GM12878 (cell line): ENCODE data around the gene DIO1. TPM values are rescaled to one million over a fixed set of nuclear protein-coding genes. Genes with fewer than 3 reads are reported as not detected.

Experiments used
- ATAC-seq: fragments of 200-7000 bp; cut with Tn5 transposase; 3 replicates; pipeline ENCODE4 v1.9.1; 2020; ENCODE audit warnings: mild to moderate bottlenecking, moderate library complexity
- BruUV-seq: library from RNA; stranded (reverse); fragments of 400-500 nt; replicated peaks from 2 replicates; lab custom pipeline; 2021; lab: Mats Ljungman, UMichigan
- CTCF ChIA-PET: fragments of 300-600 bp; sonication (Branson Sonifier 250); formaldehyde crosslinking; extraction: SDS; loops from one replicate; lab custom pipeline; 2021; ENCODE audit warnings: inconsistent platforms; lab: Yijun Ruan, JAX
- POLR2A ChIA-PET: fragments of 350-600 bp; formaldehyde crosslinking; extraction: SDS; loops from one replicate; lab custom pipeline; 2021; ENCODE audit warnings: inconsistent platforms; lab: Charles Lee
- RAD21 ChIA-PET: fragments of 300-600 bp; sonication (Branson Sonifier 250); formaldehyde crosslinking; loops from one replicate; lab custom pipeline; 2023; ENCODE audit warnings: antibody characterized with exemption; ENCODE audit not compliant: unreplicated experiment; lab: Charles Lee
- SMC1A ChIA-PET: fragments of 300-600 bp; sonication (Branson Sonifier 250); formaldehyde crosslinking; loops from one replicate; lab custom pipeline; 2023; ENCODE audit not compliant: unreplicated experiment, uncharacterized antibody; lab: Charles Lee
- DNase-seq: peaks from one replicate; pipeline ENCODE4 v3.0.0-alpha.2; 2011; ENCODE audit warnings: low read depth, low spot score
- FAIRE-seq: peaks from 3 replicates; lab custom pipeline; 2011; peaks lifted over from hg19 to GRCh38; lab: Jason Lieb, UNC
- H2AFZ ChIP-seq: 2 replicates; pipeline ENCODE4 v1.6.0; 2011; ENCODE audit warnings: low read depth, low read length, control low read depth; ENCODE audit not compliant: control insufficient read depth
- H3K27ac ChIP-seq: 2 replicates; pipeline ENCODE4 v1.5.1; 2011; ENCODE audit warnings: control low read depth; ENCODE audit not compliant: control insufficient read depth, insufficient read depth
- H3K27me3 ChIP-seq, 2 experiments: replicated peaks in 1 of 2; 2 replicates each; pipeline versions ENCODE4 v1.6.0 to v1.6.1; 2011; ENCODE audit warnings: low read length in 1 of 2; ENCODE audit not compliant: control insufficient read depth in 2 of 2, insufficient read depth in 2 of 2
- H3K36me3 ChIP-seq, 2 experiments: 2 replicates each; pipeline ENCODE4 v1.5.1; 2011; ENCODE audit warnings: low read length in 1 of 2; ENCODE audit not compliant: control insufficient read depth in 2 of 2, insufficient read depth in 2 of 2
- H3K4me1 ChIP-seq: 2 replicates; pipeline ENCODE4 v1.6.1; 2011; ENCODE audit warnings: mild to moderate bottlenecking, low read length, moderate library complexity, mixed read lengths; ENCODE audit not compliant: control insufficient read depth, insufficient read depth
- H3K4me2 ChIP-seq: 2 replicates; pipeline ENCODE4 v1.6.0; 2011; ENCODE audit warnings: control low read depth; ENCODE audit not compliant: control insufficient read depth, insufficient read depth
- H3K4me3 ChIP-seq: fragments of 200-600 bp; sonication (generic); 2 replicates; pipeline ENCODE4 v1.5.1; 2016
- H3K79me2 ChIP-seq: 2 replicates; pipeline ENCODE4 v1.6.0; 2011; ENCODE audit warnings: low read length; ENCODE audit not compliant: control insufficient read depth, insufficient read depth
- H3K9ac ChIP-seq: 2 replicates; pipeline ENCODE4 v1.8.0; 2011; ENCODE audit warnings: low read length, control low read depth, mixed read lengths; ENCODE audit not compliant: control insufficient read depth, insufficient read depth
- H3K9me3 ChIP-seq: replicated peaks from 3 replicates; pipeline ENCODE4 v1.5.1; 2011; ENCODE audit warnings: mild to moderate bottlenecking, low read length; ENCODE audit not compliant: control insufficient read depth, insufficient read depth
- H4K20me1 ChIP-seq: 2 replicates; pipeline ENCODE4 v1.6.0; 2011; ENCODE audit not compliant: control insufficient read depth, insufficient read depth
- BHLHE40 ChIP-seq, 2 experiments: fragments of 450-650 bp in 1 of 2; IDR thresholded peaks; 2 replicates each; pipeline ENCODE4 v1.6.1; 2011 to 2017; ENCODE audit warnings: low read depth in 2 of 2, borderline replicate concordance in 1 of 2, improper control_type of control experiment in 1 of 2, low read length in 1 of 2, mild to moderate bottlenecking in 1 of 2
- BRCA1 ChIP-seq: IDR thresholded peaks from 2 replicates; pipeline ENCODE4 v1.6.1; 2011; ENCODE audit warnings: low read depth, low read length, improper control_type of control experiment
- JUNB ChIP-seq: IDR thresholded peaks from 2 replicates; pipeline ENCODE4 v1.6.1; 2016; ENCODE audit warnings: antibody characterized with exemption, mild to moderate bottlenecking
- MEF2A ChIP-seq: IDR thresholded peaks from 2 replicates; pipeline ENCODE4 v1.6.1; 2011; ENCODE audit warnings: low read depth, mild to moderate bottlenecking, low read length, moderate library complexity; ENCODE audit not compliant: insufficient read depth
- MEF2B ChIP-seq: fragments of 450-650 bp; IDR thresholded peaks from 2 replicates; pipeline ENCODE4 v1.6.1; 2018; ENCODE audit warnings: mild to moderate bottlenecking, moderate library complexity; ENCODE audit not compliant: partially characterized antibody, poor library complexity, severe bottlenecking
- NFYA ChIP-seq: IDR thresholded peaks from 2 replicates; pipeline ENCODE4 v1.6.1; 2011; ENCODE audit warnings: low read depth, mild to moderate bottlenecking, low read length, improper control_type of control experiment, borderline replicate concordance
- PAX8 ChIP-seq: fragments of 450-650 bp; IDR thresholded peaks from 2 replicates; pipeline ENCODE4 v1.6.1; 2017; ENCODE audit warnings: mild to moderate bottlenecking, moderate library complexity
- SMAD5 ChIP-seq: IDR thresholded peaks from 2 replicates; pipeline ENCODE4 v1.6.1; 2016; ENCODE audit warnings: antibody characterized with exemption, low read depth
- SPI1 ChIP-seq: IDR thresholded peaks from 2 replicates; pipeline ENCODE4 v1.6.1; 2011; ENCODE audit warnings: low read depth, mild to moderate bottlenecking, low read length, moderate library complexity, borderline replicate concordance; ENCODE audit not compliant: insufficient read depth
- SUZ12 ChIP-seq: fragments of 200-600 bp; sonication (generic); IDR thresholded peaks from one replicate; pipeline ENCODE4 v1.6.1; 2018; ENCODE audit warnings: antibody characterized with exemption, mild to moderate bottlenecking; ENCODE audit not compliant: unreplicated experiment
- TARDBP ChIP-seq: IDR thresholded peaks from 2 replicates; pipeline ENCODE4 v1.6.1; 2016; ENCODE audit warnings: borderline replicate concordance
- TBL1XR1 ChIP-seq: IDR thresholded peaks from 2 replicates; pipeline ENCODE4 v1.6.1; 2012; ENCODE audit warnings: low read depth, low read length, improper control_type of control experiment
- WGBS: methylation state at CpG from one replicate; pipeline ENCODE4 v1.1.6; 2016; ENCODE audit warnings: low lambda C conversion rate; ENCODE audit not compliant: insufficient replicate concordance, insufficient coverage; ENCODE audit errors: missing lambda C conversion rate; 5-methylcytosine and 5-hydroxymethylcytosine counted together
- in situ Hi-C: fragments of 300-500 bp; cut with MboI; formaldehyde crosslinking; loops from 9 replicates; pipeline ENCODE4 v1.14.3; 2018; ENCODE audit warnings: mixed read lengths
- intact Hi-C: fragments of 100-400 bp; cut with micrococcal nuclease; formaldehyde crosslinking; loops from one replicate; pipeline ENCODE4 v1.14.2; 2022; ENCODE audit not compliant: unreplicated experiment
- polyA plus RNA-seq, 11 experiments: library from polyadenylated mRNA; depleted of rRNA in 4 of 11; unstranded in 6 of 11; stranded (reverse) in 5 of 11; fragments of >200 nt; fragmentation: Nextera tagmentation in 4 of 11; fragmentation: Illumina TruSeq in 1 of 11; extraction: Ambion mirVana in 4 of 11; extraction: Trizol in 1 of 11; gene quantifications; 1 replicate in 1 of 11; 2 replicates in 10 of 11; pipeline versions ENCODE4 v1.2.1 to v1.2.3, GENCODE V29; 2011 to 2016; ENCODE audit warnings: inconsistent platforms in 2 of 11, missing spikeins in 2 of 11, low read depth in 1 of 11
- total RNA-seq, 4 experiments: library from RNA; depleted of rRNA in 3 of 4; stranded (reverse); fragments of >200 nt in 3 of 4; fragmentation: Illumina TruSeq in 1 of 4; extraction: Trizol in 1 of 4; gene quantifications; 2 replicates each; pipeline versions ENCODE4 v1.2.1 to v1.2.3, GENCODE V29; 2013 to 2021
- TF ChIP-seq, protein P1 (sequence below): fragments of 450-650 bp; IDR thresholded peaks from 2 replicates; pipeline ENCODE4 v1.6.1; 2018; ENCODE audit warnings: borderline replicate concordance, mild to moderate bottlenecking; ENCODE audit not compliant: partially characterized antibody

The DIO1 gene
- total and polyA plus RNA-seq, 10 of the 15 experiments (the other 5 are each of a cell fraction or from before 2014, with no cell fraction given) = 0.11 to 0.26 (median 0.12) TPM; not detected in 6

DNA sequence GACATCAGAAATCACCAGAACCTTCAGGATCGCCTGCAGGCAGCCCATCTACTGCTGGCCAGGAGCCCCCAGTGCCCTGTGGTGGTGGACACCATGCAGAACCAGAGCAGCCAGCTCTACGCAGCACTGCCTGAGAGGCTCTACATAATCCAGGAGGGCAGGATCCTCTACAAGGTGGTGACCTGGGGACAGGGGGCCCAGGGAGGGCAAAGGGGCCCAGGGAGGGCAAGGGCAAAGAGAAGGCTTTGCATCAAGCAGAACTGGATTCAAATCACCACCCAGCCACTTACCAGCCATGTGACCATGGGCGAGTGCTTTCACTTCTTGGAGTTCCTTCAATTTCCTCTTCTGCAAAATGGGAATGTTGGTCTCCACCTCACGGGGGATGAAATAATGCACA is 12.1 kb downstream of the DIO1 start:
- Histone ChIP-seq H3K36me3 (no peaks in the 10 kb centered on the region), H3K9ac (no peak overlapping the region), H3K27me3 (no peaks in the 10 kb centered on the region), H3K4me3 (no peak overlapping the region), H3K27ac (no peak overlapping the region), H2AFZ (no peak overlapping the region), H3K9me3 (no peaks in the 10 kb centered on the region), H4K20me1 (no peaks in the 10 kb centered on the region), H3K79me2 (no peaks in the 10 kb centered on the region), H3K4me2 (no peak overlapping the region), H3K4me1 (no peaks in the 10 kb centered on the region)
- no peak for DNase-seq
- 64% methylated on average over 4 of the region's 4 CpGs for WGBS
- ChIA-PET RAD21 (no interaction called here), SMC1A (no interaction called here), CTCF (interaction anchor here (1.4 kb wide), 1 partner anchor 45 kb away, joined by 3 read pairs; no protein-coding TSS in a partner anchor), POLR2A (no interaction called here)
- ATAC-seq = no peak
- BruUV-seq = no TSS peak
- no peak for TF ChIP-seq SUZ12
- no peak for TF ChIP-seq TBL1XR1
- TF ChIP-seq MEF2A = no peak
- intact Hi-C loops (no loop called here), in situ Hi-C loops (no loop called here)
- no peak for FAIRE-seq

DNA sequence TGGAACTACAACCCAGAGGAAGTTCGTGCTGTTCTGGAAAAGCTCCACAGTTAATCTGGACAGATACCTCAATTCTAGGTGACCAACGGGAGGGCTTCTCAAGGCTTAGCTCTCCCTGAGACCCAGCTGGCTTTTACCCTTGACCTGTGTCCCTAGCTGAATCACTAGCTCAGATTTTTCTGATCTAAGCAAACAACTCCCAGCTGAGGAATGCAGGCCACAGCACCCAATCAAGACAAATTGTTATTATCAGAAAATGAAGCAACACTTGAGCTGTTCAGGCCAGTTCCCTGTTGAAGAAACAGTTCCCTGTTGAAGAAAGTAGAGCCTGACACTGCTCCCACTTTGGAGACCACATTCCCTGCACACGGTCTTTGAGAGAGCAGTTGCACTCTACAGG is 16.0 kb downstream of the DIO1 start:
- no peak for FAIRE-seq
- SMC1A ChIA-PET = interaction anchor here (0.7 to 3.5 kb wide), 2 partner anchors 9 to 74 kb away, joined by 3 to 9 read pairs; no protein-coding TSS in a partner anchor
- intact Hi-C loops = no loop called here
- Histone ChIP-seq H3K4me3 (no peak overlapping the region), H3K27me3 (no peaks in the 10 kb centered on the region), H3K4me1 (no peaks in the 10 kb centered on the region), H3K9ac (no peak overlapping the region), H3K36me3 (peaks cover 0 to 9% of the 10 kb centered on the region in 2 experiments; a peak in 1 of 4 replicates), H3K4me2 (no peak overlapping the region), H4K20me1 (no peaks in the 10 kb centered on the region), H3K79me2 (no peaks in the 10 kb centered on the region), H3K9me3 (no peaks in the 10 kb centered on the region), H2AFZ (no peak overlapping the region), H3K27ac (no peak overlapping the region)
- no TSS peak for BruUV-seq
- POLR2A ChIA-PET = no interaction called here
- in situ Hi-C loops = no loop called here
- CTCF ChIA-PET = interaction anchor here (0.9 to 1.9 kb wide), 5 partner anchors 10 to 52 kb away, joined by 3 to 6 read pairs (median 4); no protein-coding TSS in a partner anchor
- RAD21 ChIA-PET = interaction anchor here (0.9 kb wide), 2 partner anchors 35 to 49 kb away, joined by 3 to 4 read pairs; partner anchors contain the start of gene IFT25
- 87% methylated on average over 3 of the region's 3 CpGs for WGBS
- DNase-seq = no peak
- no peak for ATAC-seq
- TF ChIP-seq BHLHE40 (IDR thresholded peaks at IDR 0.05; ENCODE audit: borderline replicate concordance in 1 of 2, low read depth in 2 of 2, low read length in 1 of 2) (no peak), BRCA1 (no peak), PAX8 (no peak), SMAD5 (no peak), TARDBP (no peak), MEF2B (no peak), SPI1 (no peak), JUNB (no peak), NFYA (no peak)
- TF ChIP-seq, protein P1, sequence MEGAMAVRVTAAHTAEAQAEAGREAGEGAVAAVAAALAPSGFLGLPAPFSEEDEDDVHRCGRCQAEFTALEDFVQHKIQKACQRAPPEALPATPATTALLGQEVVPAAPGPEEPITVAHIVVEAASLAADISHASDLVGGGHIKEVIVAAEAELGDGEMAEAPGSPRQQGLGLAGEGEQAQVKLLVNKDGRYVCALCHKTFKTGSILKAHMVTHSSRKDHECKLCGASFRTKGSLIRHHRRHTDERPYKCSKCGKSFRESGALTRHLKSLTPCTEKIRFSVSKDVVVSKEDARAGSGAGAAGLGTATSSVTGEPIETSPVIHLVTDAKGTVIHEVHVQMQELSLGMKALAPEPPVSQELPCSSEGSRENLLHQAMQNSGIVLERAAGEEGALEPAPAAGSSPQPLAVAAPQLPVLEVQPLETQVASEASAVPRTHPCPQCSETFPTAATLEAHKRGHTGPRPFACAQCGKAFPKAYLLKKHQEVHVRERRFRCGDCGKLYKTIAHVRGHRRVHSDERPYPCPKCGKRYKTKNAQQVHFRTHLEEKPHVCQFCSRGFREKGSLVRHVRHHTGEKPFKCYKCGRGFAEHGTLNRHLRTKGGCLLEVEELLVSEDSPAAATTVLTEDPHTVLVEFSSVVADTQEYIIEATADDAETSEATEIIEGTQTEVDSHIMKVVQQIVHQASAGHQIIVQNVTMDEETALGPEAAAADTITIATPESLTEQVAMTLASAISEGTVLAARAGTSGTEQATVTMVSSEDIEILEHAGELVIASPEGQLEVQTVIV = no peak
